Skeletal muscle tissue (tissue), 4 donors: Measurements from ENCODE around the gene ANXA8L1. TPM values are rescaled to one million over a fixed set of nuclear protein-coding genes. Genes with fewer than 3 reads are reported as not detected.
A peak's percentile ranks its signal among the peaks of the same experiment; 100 is the strongest.
"Not testable (repeated sequence)": the region's sequence is repeated elsewhere in the genome, so short reads cannot be mapped to it uniquely, and the experiment has no call there.

Experiments
- H3K27ac ChIP-seq: one replicate; pipeline ENCODE4 v1.7.0; 2013; ENCODE audit warnings: mild to moderate bottlenecking, low read depth, low read length, inconsistent platforms
- H3K27me3 ChIP-seq, 3 donors: one replicate each; pipeline ENCODE4 v1.7.0; 2013; ENCODE audit warnings: low read length in 3 of 3; ENCODE audit not compliant: control insufficient read depth in 3 of 3, insufficient read depth in 3 of 3
- H3K36me3 ChIP-seq, 3 donors: one replicate each; pipeline ENCODE4 v1.7.0; 2013; ENCODE audit warnings: low read length in 3 of 3; ENCODE audit not compliant: control insufficient read depth in 3 of 3, insufficient read depth in 3 of 3
- H3K4me1 ChIP-seq, 3 donors: one replicate each; pipeline ENCODE4 v1.7.0; 2013; ENCODE audit warnings: low read length in 3 of 3, mild to moderate bottlenecking in 3 of 3; ENCODE audit not compliant: control insufficient read depth in 3 of 3, insufficient read depth in 3 of 3
- H3K4me3 ChIP-seq, 3 donors: one replicate each; pipeline ENCODE4 v1.7.0; 2013; ENCODE audit warnings: low read length in 3 of 3
- H3K9ac ChIP-seq, 3 donors: one replicate each; pipeline ENCODE4 v1.7.0; 2013; ENCODE audit warnings: low read length in 3 of 3, mild to moderate bottlenecking in 3 of 3, moderate library complexity in 2 of 3, low read depth in 1 of 3
- H3K9me3 ChIP-seq, 3 donors: one replicate each; pipeline ENCODE4 v1.7.0; 2013; ENCODE audit warnings: low read length in 3 of 3; ENCODE audit not compliant: control insufficient read depth in 3 of 3
- total RNA-seq: library from RNA; depleted of rRNA; stranded (reverse); fragments of >200 nt; gene quantifications from one replicate; pipeline ENCODE4 v1.2.3, GENCODE V29; 2014
- donor health status: Osteomylitis.

ANXA8L1 gene
- total RNA-seq, 1 donor from 2014 or later, result 0.52 TPM

DNA sequence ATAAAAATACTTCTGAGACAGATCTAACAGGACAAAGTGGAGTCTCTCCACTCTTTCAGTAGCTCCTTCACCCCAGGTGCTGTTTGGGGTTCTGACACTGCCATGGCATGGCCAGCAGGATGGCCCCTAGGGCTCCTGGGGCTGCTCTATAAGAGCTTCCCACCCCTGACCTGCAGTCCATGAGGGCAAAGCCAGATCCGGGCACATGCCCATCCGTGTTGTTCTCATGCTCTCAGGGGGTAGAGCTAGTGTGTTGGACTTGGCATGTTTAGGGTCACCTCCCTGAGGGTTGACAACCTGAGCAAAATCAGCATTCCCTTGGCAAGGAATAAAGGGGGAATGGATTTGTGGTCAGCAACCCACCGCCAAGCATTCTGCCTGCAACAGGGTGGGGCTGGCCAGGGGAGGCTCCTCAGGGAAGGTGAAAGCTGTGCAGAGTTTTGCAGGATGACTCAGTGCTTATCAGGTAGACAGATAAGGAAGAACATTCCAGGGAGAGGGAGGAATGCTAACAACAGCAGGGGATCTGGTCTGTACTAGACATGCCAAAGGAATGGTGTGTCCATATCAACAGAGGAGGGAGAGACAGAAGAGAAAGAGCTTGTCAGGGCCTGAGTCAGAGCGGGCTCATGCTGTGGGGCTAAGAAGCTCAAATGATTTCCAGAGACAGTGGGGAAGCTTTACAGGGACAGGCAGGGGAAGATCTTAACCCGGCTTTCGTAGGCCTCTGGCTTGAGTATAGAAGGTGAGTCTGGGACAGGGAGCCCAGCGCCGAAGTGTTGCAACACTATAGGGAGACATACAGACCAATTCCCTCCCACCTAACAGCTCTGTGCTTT lies 21.1 kb downstream of the ANXA8L1 start:
- H3K36me3 ChIP-seq, H3K9ac ChIP-seq, H3K27ac ChIP-seq, H3K4me3 ChIP-seq, H3K9me3 ChIP-seq, H3K27me3 ChIP-seq, H3K4me1 ChIP-seq: not testable (repeated sequence)

DNA sequence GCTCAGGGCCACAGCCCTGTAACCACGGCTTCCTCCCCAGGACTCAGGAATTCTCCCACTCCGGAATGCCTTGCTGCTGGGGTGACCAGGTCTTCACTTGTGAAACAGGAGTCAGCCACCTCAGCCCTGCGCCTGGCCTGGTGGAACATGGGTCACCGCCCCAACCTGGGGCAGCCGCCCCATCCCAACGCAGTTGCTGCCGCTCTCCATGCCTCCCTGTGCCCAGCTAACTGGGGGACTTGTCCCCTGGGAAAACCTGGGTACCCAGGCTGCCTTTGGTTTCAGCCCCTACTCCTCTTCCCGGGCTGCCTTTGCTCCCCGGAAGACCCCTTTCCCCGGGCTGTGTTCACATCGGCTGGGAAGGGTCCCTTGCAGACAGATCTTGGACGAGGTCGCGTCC lies 22.2 kb downstream of the ANXA8L1 start:
- not testable (repeated sequence) for H3K27me3 ChIP-seq, H3K4me3 ChIP-seq, H3K9me3 ChIP-seq, H3K27ac ChIP-seq, H3K4me1 ChIP-seq, H3K36me3 ChIP-seq
- H3K9ac ChIP-seq, result peak overlapping the region in 1 of 3 donors; percentile 25

DNA sequence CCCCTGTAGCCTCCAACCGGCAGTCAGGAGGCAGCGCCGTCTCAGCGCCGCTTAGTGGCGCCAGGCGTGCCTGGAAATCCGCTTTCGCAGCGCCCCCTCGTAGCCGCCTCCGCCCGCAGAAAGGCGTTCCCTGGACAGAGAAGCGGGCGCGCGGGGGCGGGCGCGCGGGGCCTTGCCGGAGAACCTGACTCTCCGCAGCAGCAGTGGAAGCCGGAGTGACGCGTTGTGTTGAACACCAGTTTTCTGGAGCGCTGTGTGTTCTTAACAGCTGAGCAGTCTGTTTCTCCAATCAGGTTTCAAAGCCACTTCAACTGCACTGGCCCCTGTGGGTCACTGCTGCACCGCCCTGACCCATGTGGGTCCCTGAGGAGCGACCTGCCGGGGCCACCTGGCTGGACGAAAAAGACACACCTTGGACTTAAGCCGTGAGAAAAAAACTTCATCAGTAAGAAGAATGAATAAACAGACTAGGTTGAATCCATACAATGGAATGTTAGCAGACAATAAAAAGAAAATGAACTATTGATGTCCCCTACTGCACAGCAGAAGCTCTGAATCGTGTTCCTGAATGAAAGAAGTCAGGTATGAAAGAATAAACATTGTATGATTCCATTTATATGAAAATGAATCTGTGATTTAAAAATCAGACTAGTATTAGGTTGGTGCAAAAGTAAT lies 22.8 kb downstream of the ANXA8L1 start:
- not testable (repeated sequence) for H3K4me1 ChIP-seq, H3K9ac ChIP-seq, H3K27ac ChIP-seq, H3K27me3 ChIP-seq, H3K36me3 ChIP-seq, H3K9me3 ChIP-seq
- peak overlapping the region in 2 of 3 donors; percentile 41 to 54 for H3K4me3 ChIP-seq

DNA sequence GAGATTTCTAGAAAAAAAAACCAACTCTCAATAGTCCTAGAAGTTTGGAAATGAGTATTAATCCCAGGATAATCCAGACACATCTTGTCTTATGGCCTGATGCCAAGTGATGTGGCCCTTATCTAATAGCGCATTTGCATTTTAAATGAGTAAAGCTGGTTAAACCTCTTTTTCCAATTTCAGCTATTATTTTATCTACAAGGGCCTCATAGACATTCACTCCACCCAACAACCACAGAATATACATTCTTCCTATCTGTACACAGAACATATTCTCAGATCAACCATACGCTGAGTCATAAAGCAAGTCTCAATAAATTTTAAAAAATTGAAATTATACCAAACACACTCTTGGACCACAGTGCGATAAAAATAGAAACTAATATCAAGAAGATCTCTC lies 34.0 kb downstream of the ANXA8L1 start:
- H3K4me1 ChIP-seq, H3K9ac ChIP-seq, H3K36me3 ChIP-seq, H3K27me3 ChIP-seq, H3K9me3 ChIP-seq, H3K4me3 ChIP-seq, H3K27ac ChIP-seq: not testable (repeated sequence)

DNA sequence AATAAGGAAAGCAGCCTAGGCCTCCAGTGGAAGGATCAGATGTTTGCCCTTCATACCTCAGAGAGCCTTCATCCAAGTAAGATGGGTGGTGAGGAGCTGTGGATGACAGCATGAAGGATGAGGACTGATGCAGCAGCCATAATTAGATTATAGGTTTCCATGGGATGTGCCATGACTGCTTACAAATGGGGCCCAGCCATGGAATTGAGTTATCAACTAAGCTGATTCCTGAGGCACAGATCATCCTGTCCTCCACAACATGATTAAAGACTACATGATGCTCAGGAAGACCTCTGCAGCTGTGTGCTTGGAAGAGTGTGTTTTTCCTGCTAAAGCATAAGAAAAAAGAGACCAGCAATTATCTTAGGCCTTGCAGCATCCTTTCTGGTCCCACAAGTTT lies 35.5 kb downstream of the ANXA8L1 start:
- not testable (repeated sequence) for H3K9ac ChIP-seq, H3K9me3 ChIP-seq, H3K36me3 ChIP-seq, H3K27me3 ChIP-seq, H3K27ac ChIP-seq, H3K4me3 ChIP-seq, H3K4me1 ChIP-seq

DNA sequence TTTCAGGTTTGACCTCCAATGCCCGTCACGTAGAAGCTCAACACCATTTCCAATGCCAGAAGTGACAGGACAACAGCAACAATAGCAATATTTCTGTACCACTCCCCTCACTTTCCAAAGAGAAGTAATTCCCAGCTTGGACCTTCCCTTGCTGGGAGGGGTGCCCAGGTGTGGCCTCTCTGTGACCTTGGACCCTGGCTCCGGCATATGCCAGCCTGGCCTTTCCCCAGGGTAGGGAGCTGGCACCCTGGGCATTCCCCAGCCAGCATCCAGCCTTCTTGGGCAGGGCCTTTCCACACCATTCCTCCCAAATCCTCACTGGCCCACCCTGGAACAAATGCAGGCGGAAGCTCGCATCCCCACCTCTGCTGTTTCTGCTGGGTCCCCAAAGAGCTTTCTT lies 37.1 kb downstream of the ANXA8L1 start:
- not testable (repeated sequence) for H3K27me3 ChIP-seq, H3K9me3 ChIP-seq, H3K4me1 ChIP-seq, H3K4me3 ChIP-seq, H3K9ac ChIP-seq, H3K36me3 ChIP-seq, H3K27ac ChIP-seq

DNA sequence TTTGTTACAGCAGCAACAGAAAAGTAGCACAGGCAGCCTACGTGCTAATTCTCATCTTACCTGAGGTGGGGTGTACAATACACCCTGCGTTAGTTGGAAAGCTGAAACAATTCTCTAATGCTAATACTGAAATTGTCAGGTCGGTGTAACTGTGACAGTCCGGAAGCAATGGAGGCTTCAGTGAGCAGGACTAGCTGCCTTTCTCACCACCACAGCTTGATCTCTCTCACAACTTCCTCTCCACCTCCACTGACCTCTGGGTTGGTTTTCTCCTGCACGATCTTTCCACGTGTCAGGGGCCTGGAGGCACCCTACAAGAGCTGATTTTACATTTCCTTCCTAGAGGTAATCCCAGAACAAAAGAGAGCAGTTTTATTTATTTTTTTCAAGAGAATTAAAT lies 39.7 kb downstream of the ANXA8L1 start:
- H3K4me3 ChIP-seq, H3K9ac ChIP-seq, H3K9me3 ChIP-seq, H3K27ac ChIP-seq, H3K4me1 ChIP-seq, H3K27me3 ChIP-seq, H3K36me3 ChIP-seq: not testable (repeated sequence)

DNA sequence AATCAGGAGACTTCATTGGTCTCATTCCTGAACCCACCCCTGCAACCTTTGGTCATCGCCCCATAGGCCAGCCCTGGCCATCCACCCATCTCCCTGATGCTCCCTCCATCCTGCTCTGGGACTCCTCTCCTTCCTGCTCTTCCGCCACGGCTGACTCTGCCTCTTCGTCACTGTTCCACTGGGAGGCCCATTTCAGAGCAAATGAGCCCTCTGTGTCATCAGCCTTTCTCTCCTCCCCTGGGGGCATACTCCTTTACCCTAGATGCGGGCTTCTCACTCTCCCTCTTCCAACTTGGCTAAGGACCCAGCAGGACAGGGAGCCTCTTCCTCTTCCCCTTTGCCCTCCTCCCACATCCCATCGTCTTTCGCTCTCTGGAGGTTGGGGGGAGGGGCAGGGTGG lies 42.7 kb downstream of the ANXA8L1 start:
- not testable (repeated sequence) for H3K4me1 ChIP-seq, H3K27me3 ChIP-seq, H3K4me3 ChIP-seq, H3K9ac ChIP-seq, H3K27ac ChIP-seq, H3K36me3 ChIP-seq, H3K9me3 ChIP-seq

DNA sequence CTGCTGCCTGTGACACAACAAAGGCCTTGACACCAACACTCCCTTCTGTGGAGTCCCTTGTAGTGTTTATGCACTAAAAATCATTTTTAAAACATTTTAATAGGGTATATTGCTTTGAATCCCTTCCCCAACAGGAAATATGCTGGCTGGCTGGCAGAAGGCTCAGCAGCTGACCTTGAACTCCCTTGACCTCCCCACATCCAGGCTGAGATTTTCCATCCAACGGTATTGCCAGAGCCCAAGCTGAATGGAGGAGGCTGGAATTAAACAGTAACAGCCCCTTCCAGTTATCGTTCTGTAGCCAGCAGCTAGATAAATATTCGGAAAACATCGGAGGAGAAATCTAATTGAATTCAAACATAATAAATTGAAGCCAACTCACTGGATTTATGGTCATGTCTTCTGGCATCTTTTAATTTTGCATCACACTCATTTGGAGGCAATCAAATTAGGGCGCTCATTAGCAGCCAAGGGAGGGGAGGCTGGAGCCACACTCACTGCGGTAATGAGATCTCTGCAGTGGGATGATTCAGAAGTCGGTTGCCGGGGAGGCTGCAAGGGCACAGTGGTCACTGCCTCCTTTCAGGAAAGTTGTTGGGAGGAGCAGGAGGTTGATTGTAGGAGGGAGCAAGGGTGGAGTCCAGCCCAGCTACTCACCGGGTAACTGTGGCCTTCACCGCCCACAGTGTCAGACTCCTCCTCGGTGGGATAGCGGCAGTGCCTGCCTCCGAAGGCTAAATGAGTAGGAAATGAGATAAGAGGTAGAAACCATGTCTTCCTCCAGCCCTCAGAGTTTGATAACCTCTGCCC lies 44.2 kb downstream of the ANXA8L1 start:
- H3K4me3 ChIP-seq, H3K27ac ChIP-seq, H3K4me1 ChIP-seq, H3K27me3 ChIP-seq, H3K36me3 ChIP-seq, H3K9me3 ChIP-seq, H3K9ac ChIP-seq: not testable (repeated sequence)

DNA sequence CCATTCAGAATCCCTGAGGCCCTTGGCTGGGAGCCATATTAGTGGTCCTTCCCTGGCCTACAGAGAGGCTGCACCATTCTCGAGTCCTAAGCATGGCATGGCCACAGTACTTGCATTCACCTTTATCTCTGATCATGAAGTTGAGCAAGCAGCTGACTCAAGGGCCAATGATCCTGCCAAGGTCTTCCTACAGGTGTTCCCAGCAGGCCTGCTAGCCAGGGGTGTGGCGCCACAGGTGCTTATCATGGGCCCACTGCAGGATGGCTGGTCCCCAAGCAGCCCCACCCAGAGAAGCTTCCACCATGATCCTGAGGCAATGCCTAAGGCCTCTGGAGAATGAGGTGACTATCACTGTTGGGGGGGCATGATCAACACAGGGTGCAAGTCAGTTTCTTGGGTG lies 48.0 kb downstream of the ANXA8L1 start:
- H3K9ac ChIP-seq, H3K9me3 ChIP-seq, H3K36me3 ChIP-seq, H3K4me1 ChIP-seq, H3K4me3 ChIP-seq, H3K27me3 ChIP-seq, H3K27ac ChIP-seq: not testable (repeated sequence)
